Measurements from ENCODE around the gene NLGN3. TPM values are rescaled to one million over a fixed set of nuclear protein-coding genes. Genes with fewer than 3 reads are reported as not detected.

Gene NLGN3
- total and polyA plus RNA-seq, 2 donors (not counting 3 experiments of a cell fraction or from before 2014, with no cell fraction given), result 0.37 to 0.40 TPM

GRCh38 chrX:71184803-71185495, 40.3 kb downstream of the NLGN3 start:
- Histone ChIP-seq H3K9ac (replicated peaks; ENCODE audit: extremely low read depth, insufficient read depth, low read length) (no peak overlapping the region), H3K4me3 (replicated peaks in 1 of 3; ENCODE audit: insufficient read depth in 1 of 3, low read depth in 1 of 3, low read length in 3 of 3) (no peak overlapping the region), H3K36me3 (ENCODE audit: control insufficient read depth in 2 of 2, extremely low read depth in 1 of 2, insufficient read depth in 2 of 2, low read length in 2 of 2) (no peaks in the 10 kb centered on the region), H4K20me1 (replicated peaks; ENCODE audit: control insufficient read depth, extremely low read depth, insufficient read depth, low read length) (no peaks in the 10 kb centered on the region), H3K27ac (ENCODE audit: insufficient read depth, low read depth, low read length) (no peak overlapping the region), H3K4me1 (ENCODE audit: control insufficient read depth, extremely low read depth, insufficient read depth, low read length) (peaks cover 7% of the 10 kb centered on the region), H3K9me1 (replicated peaks; ENCODE audit: control insufficient read depth, extremely low read depth, insufficient read depth, low read length) (no peaks in the 10 kb centered on the region), H3K27me3 (ENCODE audit: control insufficient read depth in 2 of 2, insufficient read depth in 2 of 2, low read length in 2 of 2) (no peaks in the 10 kb centered on the region), H3K9me3 (replicated peaks; ENCODE audit: control insufficient read depth, insufficient read depth, low read length) (no peaks in the 10 kb centered on the region), H3K79me2 (ENCODE audit: control insufficient read depth, insufficient read depth, low read length) (no peaks in the 10 kb centered on the region), H2AFZ (ENCODE audit: low read depth, low read length) (no peak overlapping the region), H3K4me2 (ENCODE audit: insufficient read depth, low read length) (no peak overlapping the region)
- no TSS peak for BruUV-seq (replicated peaks)
- dilution Hi-C loops (cut with MboI; ENCODE audit: extremely low pct_ligation_motif_present, low sequenced_read_pairs), result no loop called here
- ChIA-PET CTCF (no interaction called here), POLR2A (no interaction called here)
- intact Hi-C loops (cut with micrococcal nuclease), result loop anchor here (5.0 kb wide), 1 partner anchor 182 kb away; the partner anchor contains the start of gene TAF1
- no peak for TF ChIP-seq EZH2 (IDR thresholded peaks at IDR 0.05; ENCODE audit: borderline replicate concordance, low read depth, low read length, severe bottlenecking)
- TF ChIP-seq POLR2AphosphoS5 (IDR thresholded peaks at IDR 0.05; ENCODE audit: insufficient read depth, low read depth, low read length), result no peak
- TF ChIP-seq JUN (IDR thresholded peaks at IDR 0.05; ENCODE audit: borderline replicate concordance, insufficient read depth, insufficient read length, low read depth), result no peak
- no peak for TF ChIP-seq POLR2A (IDR thresholded peaks at IDR 0.05; ENCODE audit: low read depth, low read length)
- TF ChIP-seq MYC (IDR thresholded peaks at IDR 0.05; ENCODE audit: low read depth, low read length), result no peak
- no peak for TF ChIP-seq GATA2 (IDR thresholded peaks at IDR 0.05; ENCODE audit: insufficient read depth, insufficient read length, low read depth, low read length)
- TF ChIP-seq MAX (IDR thresholded peaks at IDR 0.05; ENCODE audit: insufficient read depth, insufficient read length), result no peak
- TF ChIP-seq FOS (IDR thresholded peaks at IDR 0.05; ENCODE audit: borderline replicate concordance, insufficient read depth, low read length), result no peak
- TF ChIP-seq CTCF (IDR thresholded peaks at IDR 0.05; ENCODE audit: extremely low read depth in 1 of 2, insufficient read depth in 1 of 2, low read depth in 1 of 2, low read length in 2 of 2), result no peak
- FAIRE-seq (no peak), DNase-seq (ENCODE audit: low read depth, low spot score) (no peak)
